SK-N-DZ (cell line): Measurements from ENCODE around the gene FGF9. TPM values are rescaled to one million over a fixed set of nuclear protein-coding genes. Genes with fewer than 3 reads are reported as not detected.

ENCODE experiments used
- DNase-seq: peaks from one replicate; pipeline ENCODE4 v3.0.0-alpha.2; 2015; ENCODE audit warnings: low spot score
- polyA plus RNA-seq, 2 experiments: library from polyadenylated mRNA; depleted of rRNA; stranded (reverse); fragments of >200 nt; gene quantifications; 2 replicates each; pipeline ENCODE4 v1.2.3, GENCODE V29; 2014

The FGF9 gene
- 1.0 and 1.1 TPM in 2 replicates for polyA plus RNA-seq (2014; cell fraction: cytosol; rRNA removed)
- polyA plus RNA-seq (2014; cell fraction: nucleus; rRNA removed): 2.4 and 4.0 TPM in 2 replicates

DNA sequence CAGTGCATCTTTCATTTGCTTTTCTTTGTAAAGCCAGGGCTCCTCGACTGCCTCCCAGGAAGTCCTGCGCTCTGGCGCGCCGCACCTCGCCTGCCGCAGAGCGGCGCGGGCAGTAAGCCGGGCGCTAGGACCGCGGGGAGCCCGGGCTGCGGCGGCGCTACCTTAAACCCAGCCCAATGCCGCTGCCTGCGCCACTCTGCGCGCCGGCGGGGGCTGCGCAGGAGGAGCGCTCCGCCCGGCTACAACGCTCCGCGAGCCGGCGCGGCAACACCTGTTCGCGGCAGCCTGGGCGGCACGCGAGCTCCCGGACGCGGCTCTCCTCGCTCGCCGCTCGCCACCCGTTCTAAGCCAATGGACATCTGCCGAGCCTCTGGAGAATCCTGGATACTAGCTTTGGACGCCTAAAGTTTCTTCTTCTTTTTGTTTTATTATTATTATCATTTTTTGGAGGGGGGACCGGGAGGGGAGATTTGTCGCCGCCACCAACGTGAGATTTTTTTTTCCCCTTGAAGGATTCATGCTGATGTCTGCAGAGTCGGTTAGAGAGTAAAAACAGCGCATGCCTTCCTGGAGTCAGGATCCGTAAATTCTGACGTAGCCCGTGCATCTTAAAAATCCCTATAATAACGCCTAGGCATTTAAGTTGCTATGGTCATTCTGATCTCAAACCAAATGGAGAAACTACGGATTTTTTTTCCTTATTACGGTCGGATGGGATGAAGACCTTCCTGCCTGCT is at the start of gene FGF9:
Gene FGF9, plus strand, starts transcription at position 191 of the 737 bp plus-strand sequence. CDS start 840 bp downstream, outside the sequence.
- DNase-seq: peak; percentile 71

DNA sequence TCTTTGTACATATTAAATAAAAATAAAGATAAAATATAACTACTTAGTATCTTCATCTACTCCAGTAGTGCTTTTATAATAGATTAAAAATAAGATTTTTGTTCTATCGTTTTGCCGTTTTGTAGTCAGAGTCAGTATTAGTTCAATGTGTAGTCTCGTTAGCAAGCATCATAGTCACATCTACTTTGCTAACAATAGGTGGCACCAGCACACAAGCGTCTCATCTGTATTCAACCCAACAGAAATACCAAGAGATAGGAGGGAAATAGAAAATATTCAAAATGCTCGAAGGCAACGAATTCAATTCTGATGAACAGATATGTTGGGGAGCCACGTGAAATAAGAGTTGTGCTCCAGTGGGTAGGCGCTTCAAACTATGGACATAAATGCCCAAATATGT is 45.5 kb upstream of the FGF9 start:
- no peak for DNase-seq

DNA sequence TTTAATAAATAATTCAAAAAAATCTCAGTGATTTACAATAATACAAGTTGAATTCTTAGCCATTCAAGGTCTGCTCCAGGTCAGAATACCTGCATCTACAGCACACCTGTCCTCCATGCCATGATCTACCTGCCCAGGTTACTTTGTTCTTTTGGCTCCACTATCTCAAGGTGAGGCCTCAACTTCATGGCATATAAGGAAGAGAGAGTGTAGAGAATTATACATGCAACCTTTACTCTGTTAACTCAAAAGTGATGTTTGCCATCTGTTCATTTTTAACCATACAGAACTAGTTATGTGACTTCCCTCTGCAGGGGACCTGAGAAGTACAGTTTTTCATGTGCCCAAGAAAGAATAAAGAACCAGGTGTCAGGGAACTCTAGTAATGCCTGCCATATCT is 38.7 kb upstream of the FGF9 start:
- no peak for DNase-seq

DNA sequence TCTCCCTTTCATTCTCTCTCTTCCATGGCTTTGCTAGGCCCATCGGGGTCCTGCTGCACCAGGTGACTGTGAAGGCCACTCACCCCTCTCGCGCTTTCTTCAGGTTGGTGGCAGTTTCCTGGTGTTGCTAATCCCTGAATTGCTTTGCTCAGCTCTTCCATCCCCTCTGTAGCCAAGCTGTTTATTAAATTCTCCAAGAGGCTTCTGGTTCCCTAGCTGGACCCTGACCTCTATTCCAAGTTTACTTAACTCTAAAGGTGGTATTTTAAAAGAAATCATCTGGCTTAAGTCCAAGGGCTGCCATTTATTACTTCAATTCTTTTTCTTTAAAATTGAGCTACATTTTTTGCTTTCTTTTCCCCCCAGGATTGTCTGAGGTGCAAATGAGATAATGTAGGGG is 34.2 kb upstream of the FGF9 start:
- no peak for DNase-seq

DNA sequence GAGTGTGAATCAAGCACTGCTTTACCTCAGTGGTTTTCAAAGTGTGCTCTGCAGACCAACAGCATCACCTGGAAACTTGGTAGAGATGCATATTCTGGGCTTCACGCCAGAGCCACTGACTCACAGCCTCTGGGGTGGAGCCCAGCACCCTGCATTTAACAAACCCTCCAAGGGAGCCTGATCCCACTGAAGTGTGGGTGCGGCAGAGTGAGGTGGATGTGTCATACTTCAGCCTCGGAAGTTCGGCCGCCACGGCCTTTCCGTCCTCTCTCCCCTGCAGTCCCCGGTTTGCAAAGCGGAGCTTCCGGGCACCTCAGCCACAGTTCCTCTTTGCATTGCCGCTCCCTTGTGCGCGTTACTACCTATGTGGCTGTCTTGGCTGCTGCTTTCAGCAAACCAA is 33.6 kb upstream of the FGF9 start:
- DNase-seq: no peak

DNA sequence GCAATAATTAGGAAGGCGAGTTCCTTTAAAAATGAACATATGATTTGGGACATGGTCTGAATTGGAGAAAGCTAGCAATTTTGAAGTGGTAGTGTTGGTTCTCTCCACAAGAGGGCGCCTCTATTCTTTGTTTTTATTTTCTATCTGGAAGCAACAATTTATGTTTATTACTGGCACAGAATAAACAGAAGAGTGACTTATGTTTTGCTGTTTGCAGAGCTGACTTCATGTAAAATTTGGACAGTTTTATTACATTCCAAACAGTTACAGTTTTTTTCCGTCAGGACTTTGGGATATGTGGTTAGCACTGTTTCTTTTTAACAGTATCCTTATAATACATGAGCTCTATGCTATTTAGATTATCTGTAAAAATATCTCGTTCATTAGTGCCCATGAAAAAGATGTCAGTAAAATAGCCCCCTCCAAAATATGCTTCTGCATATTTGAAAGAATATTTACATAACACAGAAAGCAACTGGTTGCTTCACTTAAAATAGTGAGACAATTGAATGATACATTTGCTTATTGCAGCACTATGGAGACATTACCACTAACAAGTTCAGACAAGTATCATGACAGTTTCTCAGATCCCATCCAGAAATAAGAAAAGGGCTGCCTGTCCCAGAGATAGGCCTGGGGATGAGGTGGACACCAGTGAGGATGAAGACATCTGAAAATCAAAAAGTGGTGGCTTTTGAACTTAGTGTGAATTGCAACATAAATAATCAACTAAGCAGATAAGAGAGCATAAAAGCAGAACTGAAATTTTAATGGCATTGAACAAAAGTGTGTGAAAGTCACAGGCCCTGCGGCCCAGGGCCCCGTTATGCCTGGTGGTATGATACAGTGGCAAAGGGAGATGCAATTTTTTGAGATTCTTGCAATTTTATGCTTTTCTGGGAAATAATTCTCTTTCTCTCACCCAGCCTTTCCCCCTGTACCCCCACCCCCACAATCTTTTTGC is 32.3 kb upstream of the FGF9 start:
- peak; percentile 18 for DNase-seq

DNA sequence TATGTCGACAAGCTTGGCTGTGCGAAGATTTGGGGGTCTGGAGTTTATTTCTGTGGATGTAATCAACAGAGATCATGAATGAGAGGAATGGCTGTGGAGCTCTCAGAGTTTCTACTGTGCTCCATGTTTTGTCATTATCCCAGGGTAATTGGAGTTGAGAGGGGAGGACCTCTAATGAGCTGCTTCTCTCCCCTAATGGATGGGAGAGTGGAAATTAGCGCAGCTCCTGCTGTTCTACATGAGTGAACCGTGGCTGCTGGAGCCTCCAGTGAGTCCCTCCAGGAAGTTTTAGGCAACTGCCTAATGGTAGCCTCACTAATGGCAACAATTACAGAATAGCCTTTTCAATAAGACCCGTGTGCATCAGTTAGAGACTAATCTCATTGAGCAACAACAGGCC is 31.3 kb upstream of the FGF9 start:
- DNase-seq: peak; percentile 22

DNA sequence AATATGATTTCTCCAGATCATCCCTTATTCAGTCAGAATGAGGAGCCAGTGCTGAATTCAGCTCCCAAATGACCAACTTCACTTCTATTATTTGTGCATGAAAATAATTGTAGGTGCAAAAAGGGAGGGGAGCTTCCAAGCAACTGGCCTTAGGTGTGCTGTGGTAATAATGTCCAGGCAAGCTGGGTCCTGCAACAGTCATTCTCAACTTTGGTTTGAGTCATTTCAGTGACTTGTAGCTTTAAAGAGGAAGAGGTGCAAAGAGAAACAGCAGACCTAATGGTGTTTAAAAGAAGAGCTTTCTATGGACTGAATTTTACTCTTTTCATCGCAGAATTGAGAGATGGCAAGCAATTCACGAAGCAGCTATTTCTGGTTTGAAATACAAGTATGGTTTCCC is 29.2 kb upstream of the FGF9 start:
- no peak for DNase-seq

DNA sequence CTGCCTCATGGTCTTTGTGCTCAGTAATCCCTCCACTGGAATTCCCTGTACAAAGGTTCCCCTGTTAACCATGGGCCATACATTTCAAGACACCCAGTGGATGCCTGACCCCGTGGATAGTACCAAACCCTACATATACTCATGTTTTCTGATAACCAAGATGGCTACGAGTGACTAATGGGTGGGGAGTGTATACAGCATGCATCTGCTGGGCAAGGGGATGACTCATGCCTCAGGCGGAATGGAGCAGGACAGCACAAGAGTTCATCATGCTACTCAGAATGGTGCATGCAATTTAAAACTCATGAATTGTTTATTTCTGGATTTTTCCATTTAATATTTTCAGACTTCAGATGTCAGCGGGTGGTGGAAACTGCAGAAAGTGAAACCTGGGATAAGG is 13.3 kb upstream of the FGF9 start:
- DNase-seq: no peak

DNA sequence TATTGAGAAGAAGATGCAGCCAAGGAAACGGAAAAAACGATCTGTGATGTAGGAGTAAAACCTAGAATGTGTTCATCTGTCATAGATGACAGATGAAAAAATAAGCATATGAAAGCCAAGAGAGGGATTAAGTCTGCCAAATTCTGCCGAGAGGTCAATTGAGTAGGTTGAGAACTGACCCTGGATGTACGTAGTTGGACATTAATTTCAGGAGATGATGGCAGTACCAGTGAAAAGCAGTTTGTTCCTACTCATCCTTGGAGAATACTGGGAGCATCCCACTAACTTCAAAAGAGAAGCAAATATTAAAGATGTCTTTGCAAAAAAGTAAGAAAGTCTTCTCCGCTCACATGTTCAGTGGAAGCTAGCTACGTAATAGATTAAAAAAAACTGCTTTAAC is 11.8 kb upstream of the FGF9 start:
- no peak for DNase-seq

DNA sequence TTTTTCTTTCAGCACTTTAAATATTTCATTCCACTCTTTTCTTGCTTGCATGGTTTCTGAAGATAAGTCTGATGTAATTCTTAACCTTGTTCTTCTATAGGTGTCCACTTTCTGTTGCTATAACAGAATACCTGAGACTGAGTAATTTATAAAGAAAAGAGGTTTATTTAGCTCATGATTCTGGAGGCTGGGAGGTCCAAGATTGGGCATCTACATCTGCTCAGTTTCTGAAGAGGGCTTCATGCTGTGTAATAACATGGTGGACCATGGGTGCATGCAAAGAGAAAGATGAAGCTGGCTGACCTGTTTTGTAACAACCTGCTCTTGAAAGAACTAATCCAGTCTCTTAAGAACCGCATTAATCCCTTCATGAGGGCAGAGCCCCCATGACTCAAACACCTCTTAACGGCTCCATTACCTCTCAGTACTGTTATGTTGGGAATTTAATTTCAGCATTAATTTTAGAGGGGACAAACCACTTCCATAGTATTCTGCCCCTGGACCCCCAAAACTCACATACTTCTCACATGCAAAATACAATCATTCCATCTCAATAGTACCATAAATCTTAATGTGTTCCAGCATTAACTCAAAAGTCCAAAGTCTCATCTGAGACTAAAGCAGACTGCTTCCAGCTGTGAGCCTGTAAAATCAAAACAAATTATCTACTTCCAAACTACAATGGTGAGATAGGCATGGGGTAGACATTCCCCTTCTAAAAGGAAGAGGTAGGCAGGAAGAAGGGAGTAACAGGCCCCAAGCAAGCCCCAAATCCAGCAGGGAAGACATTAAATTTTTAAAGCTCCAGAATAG is 9.6 kb upstream of the FGF9 start:
- no peak for DNase-seq

DNA sequence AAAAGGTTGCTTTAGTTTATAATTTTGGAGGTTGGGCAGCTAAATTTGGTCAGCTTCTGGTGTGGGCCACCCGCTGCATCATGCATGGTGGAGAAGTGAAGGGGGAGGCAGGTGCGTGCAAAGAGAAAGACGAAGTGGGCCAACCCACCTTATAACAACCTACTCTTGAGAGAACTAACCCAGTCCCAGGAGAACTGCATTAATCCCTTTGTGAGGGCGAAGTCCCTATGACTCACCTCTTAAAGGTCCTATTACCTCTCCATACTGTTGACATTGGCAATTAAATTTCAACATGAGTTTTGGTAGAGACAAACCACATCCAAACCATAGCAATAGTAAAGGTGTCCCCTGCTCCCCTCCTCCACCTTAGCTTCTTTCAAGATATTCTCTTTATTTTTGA is 7.7 kb upstream of the FGF9 start:
- DNase-seq: no peak

DNA sequence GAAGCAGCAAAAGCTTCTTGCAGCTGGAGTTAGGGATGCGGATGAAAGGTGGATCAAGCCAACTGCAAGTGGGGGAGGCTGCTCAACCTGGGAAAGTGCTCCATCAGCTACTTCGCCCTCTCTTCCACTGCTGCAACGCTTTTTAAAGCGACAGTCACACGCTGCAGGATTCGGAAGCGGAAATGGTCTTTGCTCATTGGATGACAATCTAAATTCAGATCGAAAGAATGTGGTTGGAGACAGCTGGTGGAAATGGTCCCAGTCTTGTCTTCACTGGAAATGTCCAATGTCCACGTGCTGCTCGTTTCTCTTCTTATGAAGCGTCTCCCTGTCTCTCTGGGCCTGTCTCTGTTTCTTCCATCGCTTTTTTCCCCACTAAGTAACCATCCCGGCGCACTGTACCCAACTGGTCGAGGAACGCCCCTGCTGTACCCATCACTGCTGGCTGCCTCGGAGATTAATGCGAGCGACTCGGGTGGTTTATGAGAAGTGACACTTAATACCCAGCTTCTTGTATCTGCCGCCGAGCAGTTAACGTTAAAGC is 2.1 kb upstream of the FGF9 start:
- DNase-seq: peak; percentile 26

DNA sequence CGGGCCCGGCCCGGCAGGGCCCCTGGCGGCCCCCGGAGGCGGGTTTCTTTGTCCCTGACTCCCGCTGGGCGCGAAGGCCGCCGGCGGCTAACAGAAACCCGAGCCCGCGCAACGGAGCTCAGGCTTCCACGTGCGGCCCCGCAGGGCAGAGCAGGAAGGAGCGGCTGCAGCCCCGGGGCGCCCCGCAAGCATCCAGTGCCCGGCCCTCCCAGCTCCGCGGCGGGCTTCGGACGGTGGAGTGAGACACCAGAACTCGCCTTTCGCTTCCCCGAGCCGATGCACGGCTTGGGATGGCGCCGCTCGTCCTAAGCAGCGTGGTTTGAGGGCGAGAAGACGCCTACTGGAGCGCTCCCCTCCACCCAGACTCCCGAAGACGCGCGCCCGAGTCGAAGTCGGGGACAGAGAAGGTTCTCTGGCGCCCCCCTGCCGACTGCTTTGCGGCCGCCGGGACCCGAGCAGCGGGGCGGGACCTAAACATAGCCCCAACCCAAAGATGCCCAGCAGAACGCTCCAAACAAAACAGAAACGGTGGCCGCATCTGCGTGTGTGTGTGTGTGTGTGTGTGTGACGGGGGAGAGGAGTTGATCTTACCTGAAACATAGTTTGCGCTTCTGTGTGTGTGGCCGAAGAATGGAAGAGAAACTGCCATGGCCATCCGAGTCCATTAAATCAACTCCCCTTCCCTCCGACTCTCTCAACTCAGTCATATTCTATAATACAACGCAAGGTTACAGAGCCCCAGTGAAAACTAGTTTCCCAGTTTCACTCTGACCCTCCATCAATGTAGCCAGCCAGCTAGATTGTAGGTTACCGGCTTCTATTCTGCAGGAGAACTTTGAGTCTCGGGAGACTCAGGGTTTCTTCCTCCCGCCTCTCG is 629 bp upstream of the FGF9 start:
- peak; percentile 54 for DNase-seq

DNA sequence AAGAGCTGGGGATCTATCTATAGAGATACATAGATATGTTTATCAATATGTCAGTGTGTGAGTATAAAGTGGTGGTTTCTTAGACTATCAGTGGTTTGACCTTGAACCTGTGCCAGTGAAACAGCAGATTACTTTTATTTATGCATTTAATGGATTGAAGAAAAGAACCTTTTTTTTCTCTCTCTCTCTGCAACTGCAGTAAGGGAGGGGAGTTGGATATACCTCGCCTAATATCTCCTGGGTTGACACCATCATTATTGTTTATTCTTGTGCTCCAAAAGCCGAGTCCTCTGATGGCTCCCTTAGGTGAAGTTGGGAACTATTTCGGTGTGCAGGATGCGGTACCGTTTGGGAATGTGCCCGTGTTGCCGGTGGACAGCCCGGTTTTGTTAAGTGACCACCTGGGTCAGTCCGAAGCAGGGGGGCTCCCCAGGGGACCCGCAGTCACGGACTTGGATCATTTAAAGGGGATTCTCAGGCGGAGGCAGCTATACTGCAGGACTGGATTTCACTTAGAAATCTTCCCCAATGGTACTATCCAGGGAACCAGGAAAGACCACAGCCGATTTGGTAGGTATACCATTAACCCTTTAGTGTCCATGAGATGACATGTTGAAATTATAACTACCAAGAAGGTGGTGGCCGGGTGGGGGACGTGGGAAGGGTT is 880 bp downstream of the FGF9 start:
- no peak for DNase-seq

DNA sequence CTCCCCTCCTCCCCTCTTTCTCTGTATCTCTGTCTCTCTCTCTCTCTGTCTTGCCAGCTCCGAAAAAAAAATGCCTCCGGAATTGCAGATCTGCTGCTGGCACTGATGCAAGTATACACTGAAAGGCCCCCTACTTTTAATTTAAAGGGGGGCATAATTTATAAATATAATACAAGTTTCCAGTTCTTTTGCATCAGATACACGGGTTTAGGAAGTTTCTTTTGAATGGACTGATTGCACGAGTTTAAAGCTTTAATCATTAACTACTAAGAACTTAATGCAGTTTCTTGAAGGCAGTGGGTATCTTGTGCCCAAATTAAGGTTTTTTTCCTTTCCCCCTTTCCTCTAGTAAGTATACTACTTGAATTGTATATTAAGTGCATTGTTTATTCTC is 1.4 kb downstream of the FGF9 start:
- no peak for DNase-seq

DNA sequence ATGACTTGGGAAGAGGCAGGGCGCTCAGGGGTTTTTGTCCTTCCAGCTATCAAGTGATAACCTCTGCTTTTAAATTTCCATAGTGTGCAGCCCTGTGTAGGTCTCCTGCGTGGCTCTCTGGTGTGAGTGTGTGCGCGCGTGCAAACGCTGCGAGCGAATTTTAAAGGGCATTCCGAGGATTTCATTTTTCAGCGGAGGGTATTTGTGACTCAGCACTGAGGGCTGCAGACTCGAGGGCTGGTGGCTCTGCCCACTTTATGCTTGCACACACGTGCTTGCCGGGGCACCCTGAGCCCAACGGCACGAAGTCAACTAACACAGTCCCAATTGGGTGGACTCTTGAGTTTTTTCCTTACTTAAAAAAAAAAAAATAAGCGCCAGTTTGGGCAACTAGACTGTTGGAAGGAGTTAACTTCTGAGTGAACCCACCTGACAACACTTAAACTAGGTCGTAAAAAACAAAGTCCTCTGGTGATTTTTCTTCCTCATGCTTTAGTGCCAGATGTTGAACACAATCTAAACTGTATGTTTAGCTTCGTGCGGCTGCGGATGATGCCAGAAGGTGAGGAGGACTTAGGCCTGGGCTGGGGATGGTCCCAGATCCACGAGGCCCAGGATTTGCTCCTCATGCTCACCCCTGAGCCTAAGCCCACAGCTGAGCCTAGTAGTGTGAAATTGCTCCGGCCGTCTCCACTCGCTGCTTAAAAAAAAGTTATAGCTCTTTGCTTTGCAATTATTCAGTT is 2.1 kb downstream of the FGF9 start:
- DNase-seq: no peak

DNA sequence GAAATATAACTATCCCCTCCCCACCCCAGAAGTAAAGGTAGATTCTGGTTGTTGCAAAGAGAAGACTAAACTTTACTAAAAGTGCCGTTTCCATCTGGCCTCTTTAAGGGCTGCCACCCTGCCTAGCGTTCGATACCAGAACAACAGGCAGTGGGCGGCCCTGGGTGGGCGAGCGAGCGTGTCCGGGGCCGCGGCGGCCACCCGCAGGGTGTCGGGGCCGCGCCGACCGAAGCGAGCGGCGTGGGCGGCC is 2.6 kb downstream of the FGF9 start:
- DNase-seq: no peak

DNA sequence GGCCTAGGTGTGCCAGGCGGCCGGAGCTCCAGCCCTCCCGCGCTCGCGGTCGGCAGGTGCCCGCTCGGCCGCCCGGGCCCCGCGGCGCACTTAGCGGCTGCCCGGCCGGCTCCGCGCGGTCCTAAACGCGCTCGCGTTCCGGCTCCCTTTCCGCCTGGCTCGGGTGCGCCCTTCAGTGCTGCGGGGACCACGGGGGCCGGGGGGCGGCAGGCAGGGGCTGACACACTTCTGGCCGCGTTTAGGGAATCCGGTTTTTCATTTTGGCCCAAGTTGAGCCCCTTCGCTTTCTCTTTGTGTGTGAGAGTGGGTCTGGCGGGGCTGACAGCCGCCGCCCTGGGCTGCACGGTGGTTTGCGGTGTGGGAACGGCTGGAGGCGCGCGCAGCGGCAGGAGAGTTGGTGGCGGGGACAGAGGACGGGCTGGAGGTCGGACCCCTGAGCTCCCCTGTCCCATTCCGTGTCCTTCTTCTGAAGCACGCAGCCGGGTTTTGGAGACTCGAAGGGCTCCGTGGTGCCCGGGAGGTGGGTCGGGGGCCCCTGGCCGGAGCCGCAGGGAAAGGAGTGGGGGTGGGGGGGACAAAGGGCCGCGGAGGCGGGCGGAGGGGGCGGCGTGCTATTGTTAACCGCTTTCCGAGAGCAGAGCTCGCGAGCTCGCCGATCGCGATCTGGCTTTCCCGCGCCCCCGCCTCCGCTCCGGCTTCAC is 3.1 kb downstream of the FGF9 start:
- DNase-seq: peak; percentile 47
